Measurements from ENCODE around the gene ENTPD6. TPM values are rescaled to one million over a fixed set of nuclear protein-coding genes. Genes with fewer than 3 reads are reported as not detected.

ENTPD6 gene
- total RNA-seq, 2 donors from 2014 or later = 40.0 to 46.2 TPM

- ATAC-seq (replicated peaks) = peak; percentile 35
- H3K9me3 Mint-ChIP-seq = no peaks in the 10 kb centered on the region
These were observed 1.8 kb downstream of the ENTPD6 start for GRCh38 chr20:25197183-25197869.

GRCh38 chr20:25197870-25198190 lies 2.3 kb downstream of the ENTPD6 start:
- no peak for ATAC-seq (replicated peaks)
- Mint-ChIP-seq H3K4me3 (peak overlapping the region; percentile 82), H3K9me3 (no peaks in the 10 kb centered on the region), H3K27me3 (no peaks in the 10 kb centered on the region), H3K36me3 (ENCODE audit: low read depth) (peaks cover 5% of the 10 kb centered on the region), H3K4me1 (peaks cover 31% of the 10 kb centered on the region), H3K27ac (peak overlapping the region; percentile 39)

More at GRCh38 chr20:25197183-25197869, 1.8 kb downstream of the ENTPD6 start:
- Mint-ChIP-seq H3K4me3 (peak overlapping the region; percentile 82), H3K4me1 (peaks cover 31% of the 10 kb centered on the region), H3K27me3 (no peaks in the 10 kb centered on the region), H3K36me3 (ENCODE audit: low read depth) (peaks cover 5% of the 10 kb centered on the region), H3K27ac (peak overlapping the region; percentile 39)

GRCh38 chr20:25198663-25199383 lies 3.3 kb downstream of the ENTPD6 start:
- Mint-ChIP-seq H3K27ac (peak overlapping the region; percentile 10), H3K36me3 (ENCODE audit: low read depth) (peaks cover 5% of the 10 kb centered on the region), H3K27me3 (no peaks in the 10 kb centered on the region), H3K4me1 (peaks cover 31% of the 10 kb centered on the region), H3K9me3 (no peaks in the 10 kb centered on the region), H3K4me3 (no peak overlapping the region)
- ATAC-seq (replicated peaks) = no peak

- Mint-ChIP-seq H3K36me3 (ENCODE audit: low read depth) (peaks cover 5% of the 10 kb centered on the region), H3K4me1 (peaks cover 31% of the 10 kb centered on the region), H3K27ac (peak overlapping the region; percentile 10), H3K27me3 (no peaks in the 10 kb centered on the region), H3K4me3 (no peak overlapping the region), H3K9me3 (no peaks in the 10 kb centered on the region)
- ATAC-seq (replicated peaks) = no peak
These were observed 4.2 kb downstream of the ENTPD6 start for GRCh38 chr20:25199473-25200260.

GRCh38 chr20:25203089-25203488 lies 7.6 kb downstream of the ENTPD6 start:
- H3K4me3 Mint-ChIP-seq = no peak overlapping the region
- H3K9me3 Mint-ChIP-seq = no peaks in the 10 kb centered on the region
- ATAC-seq (replicated peaks) = no peak
- H3K27ac Mint-ChIP-seq = peak overlapping the region; percentile 4
- no peaks in the 10 kb centered on the region for H3K27me3 Mint-ChIP-seq
- H3K36me3 Mint-ChIP-seq (ENCODE audit: low read depth) = no peaks in the 10 kb centered on the region
- peaks cover 18% of the 10 kb centered on the region for H3K4me1 Mint-ChIP-seq

GRCh38 chr20:25203871-25204320 lies 8.4 kb downstream of the ENTPD6 start:
- ATAC-seq (replicated peaks) = no peak
- Mint-ChIP-seq H3K27ac (peak overlapping the region; percentile 52), H3K4me3 (no peak overlapping the region), H3K4me1 (peaks cover 18% of the 10 kb centered on the region), H3K36me3 (ENCODE audit: low read depth) (no peaks in the 10 kb centered on the region), H3K27me3 (no peaks in the 10 kb centered on the region), H3K9me3 (no peaks in the 10 kb centered on the region)

GRCh38 chr20:25204550-25205276 lies 9.2 kb downstream of the ENTPD6 start:
- H3K4me1 Mint-ChIP-seq = peaks cover 13% of the 10 kb centered on the region

GRCh38 chr20:25205277-25206062 lies 10.0 kb downstream of the ENTPD6 start:
- Mint-ChIP-seq H3K27ac (peak overlapping the region; percentile 52), H3K36me3 (ENCODE audit: low read depth) (peaks cover 10% of the 10 kb centered on the region), H3K4me3 (no peak overlapping the region), H3K4me1 (peaks cover 10% of the 10 kb centered on the region), H3K9me3 (no peaks in the 10 kb centered on the region), H3K27me3 (no peaks in the 10 kb centered on the region)
- ATAC-seq (replicated peaks) = no peak

More at GRCh38 chr20:25204550-25205276, 9.2 kb downstream of the ENTPD6 start:
- Mint-ChIP-seq H3K4me3 (no peak overlapping the region), H3K9me3 (no peaks in the 10 kb centered on the region), H3K27ac (peak overlapping the region; percentile 52), H3K27me3 (no peaks in the 10 kb centered on the region), H3K36me3 (ENCODE audit: low read depth) (peaks cover 3% of the 10 kb centered on the region)
- no peak for ATAC-seq (replicated peaks)

GRCh38 chr20:25206063-25206403 lies 10.5 kb downstream of the ENTPD6 start:
- no peak overlapping the region for H3K4me3 Mint-ChIP-seq
- H3K36me3 Mint-ChIP-seq (ENCODE audit: low read depth) = peaks cover 15% of the 10 kb centered on the region
- H3K9me3 Mint-ChIP-seq = no peaks in the 10 kb centered on the region
- no peaks in the 10 kb centered on the region for H3K27me3 Mint-ChIP-seq
- ATAC-seq (replicated peaks) = no peak
- H3K4me1 Mint-ChIP-seq = peaks cover 5% of the 10 kb centered on the region
- peak overlapping the region; percentile 38 for H3K27ac Mint-ChIP-seq

- Mint-ChIP-seq H3K9me3 (no peaks in the 10 kb centered on the region), H3K36me3 (ENCODE audit: low read depth) (peaks cover 20% of the 10 kb centered on the region), H3K4me1 (peaks cover 5% of the 10 kb centered on the region), H3K27me3 (no peaks in the 10 kb centered on the region), H3K27ac (no peak overlapping the region), H3K4me3 (no peak overlapping the region)
- ATAC-seq (replicated peaks) = no peak
These were observed 11.0 kb downstream of the ENTPD6 start for GRCh38 chr20:25206548-25206947.

- Mint-ChIP-seq H3K4me3 (no peak overlapping the region), H3K27me3 (no peaks in the 10 kb centered on the region), H3K36me3 (ENCODE audit: low read depth) (peaks cover 28% of the 10 kb centered on the region), H3K27ac (no peak overlapping the region), H3K4me1 (peaks cover 5% of the 10 kb centered on the region), H3K9me3 (no peaks in the 10 kb centered on the region)
- ATAC-seq (replicated peaks) = no peak
These were observed 11.8 kb downstream of the ENTPD6 start for GRCh38 chr20:25207149-25207959.

- no peak for ATAC-seq (replicated peaks)
- Mint-ChIP-seq H3K27me3 (no peaks in the 10 kb centered on the region), H3K4me1 (peaks cover 5% of the 10 kb centered on the region), H3K36me3 (ENCODE audit: low read depth) (peaks cover 31% of the 10 kb centered on the region), H3K9me3 (no peaks in the 10 kb centered on the region), H3K4me3 (no peak overlapping the region), H3K27ac (no peak overlapping the region)
These were observed 12.5 kb downstream of the ENTPD6 start for GRCh38 chr20:25207960-25208534.

- peaks cover 45% of the 10 kb centered on the region for H3K36me3 Mint-ChIP-seq (ENCODE audit: low read depth)
- H3K4me3 Mint-ChIP-seq = no peak overlapping the region
- no peaks in the 10 kb centered on the region for H3K27me3 Mint-ChIP-seq
- no peaks in the 10 kb centered on the region for H3K9me3 Mint-ChIP-seq
- H3K27ac Mint-ChIP-seq = no peak overlapping the region
- H3K4me1 Mint-ChIP-seq = peaks cover 5% of the 10 kb centered on the region
- no peak for ATAC-seq (replicated peaks)
These were observed 13.9 kb downstream of the ENTPD6 start for GRCh38 chr20:25209400-25209799.

Data from activated T-helper 17 cell treated with anti-CD3 and anti-CD28 coated beads, Interleukin-2, amount 50 U/mL, for 72 hours (primary cell).